Subcutaneous abdominal adipose tissue (tissue), 5 donors: ENCODE data around the gene SGMS1.
"Not testable (repeated sequence)": the region's sequence is repeated elsewhere in the genome, so short reads cannot be mapped to it uniquely, and the experiment has no call there.

Experiments used
- H3K27ac ChIP-seq: one replicate; pipeline ENCODE4 v1.7.0; 2013; ENCODE audit warnings: low read depth, mild to moderate bottlenecking, inconsistent platforms, low read length, moderate library complexity
- H3K27me3 ChIP-seq, 5 donors: one replicate each; pipeline ENCODE4 v1.7.0; 2013; ENCODE audit warnings: low read length in 5 of 5, inconsistent platforms in 1 of 5; ENCODE audit not compliant: control insufficient read depth in 5 of 5, insufficient read depth in 4 of 5
- H3K36me3 ChIP-seq, 5 donors: one replicate each; pipeline ENCODE4 v1.7.0; 2013; ENCODE audit warnings: low read length in 5 of 5; ENCODE audit not compliant: control insufficient read depth in 5 of 5, insufficient read depth in 5 of 5
- H3K4me1 ChIP-seq, 5 donors: one replicate each; pipeline ENCODE4 v1.7.0; 2013; ENCODE audit warnings: low read length in 5 of 5, mild to moderate bottlenecking in 3 of 5, moderate library complexity in 1 of 5; ENCODE audit not compliant: control insufficient read depth in 5 of 5, insufficient read depth in 5 of 5
- H3K4me3 ChIP-seq, 5 donors: one replicate each; pipeline ENCODE4 v1.7.0; 2013; ENCODE audit warnings: low read length in 5 of 5, low read depth in 1 of 5
- H3K9ac ChIP-seq, 5 donors: one replicate each; pipeline ENCODE4 v1.7.0; 2013; ENCODE audit warnings: low read length in 5 of 5, mild to moderate bottlenecking in 4 of 5, moderate library complexity in 3 of 5
- H3K9me3 ChIP-seq, 5 donors: one replicate each; pipeline ENCODE4 v1.7.0; 2013; ENCODE audit warnings: low read length in 5 of 5; ENCODE audit not compliant: control insufficient read depth in 5 of 5
- donor health status: healthy.
- donor health status: healthy.
- donor health status: healthy.
- donor health status: healthy.
- donor health status: healthy.

The SGMS1 gene

DNA sequence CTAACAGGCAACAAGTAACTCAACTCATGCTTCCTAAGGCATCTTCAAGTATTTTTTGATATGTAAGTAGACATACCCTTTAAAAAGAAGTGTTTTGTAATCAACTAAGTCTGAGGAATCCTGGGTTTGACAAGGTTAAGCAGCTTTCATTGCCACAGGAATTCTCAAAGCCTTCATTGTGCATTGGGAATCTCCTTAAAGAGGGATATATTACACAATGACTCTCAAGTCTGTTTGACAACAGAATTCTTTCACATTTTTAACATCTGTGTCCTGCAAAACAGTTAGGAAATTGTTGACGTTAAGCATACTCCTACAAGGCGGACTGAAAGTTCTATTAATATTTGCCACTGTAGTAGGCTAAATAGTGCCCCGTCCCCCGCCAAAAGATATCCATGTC is 71.4 kb downstream of the SGMS1 start:
- peaks cover 0 to 2% (median 0%) of the 10 kb centered on the region in 5 donors for H3K9me3 ChIP-seq
- H3K9ac ChIP-seq = no peak overlapping the region
- no peaks in the 10 kb centered on the region for H3K36me3 ChIP-seq
- no peaks in the 10 kb centered on the region for H3K27me3 ChIP-seq
- peaks cover 2 to 36% (median 31%) of the 10 kb centered on the region in 5 donors for H3K4me1 ChIP-seq
- H3K27ac ChIP-seq = no peak overlapping the region
- no peak overlapping the region for H3K4me3 ChIP-seq

DNA sequence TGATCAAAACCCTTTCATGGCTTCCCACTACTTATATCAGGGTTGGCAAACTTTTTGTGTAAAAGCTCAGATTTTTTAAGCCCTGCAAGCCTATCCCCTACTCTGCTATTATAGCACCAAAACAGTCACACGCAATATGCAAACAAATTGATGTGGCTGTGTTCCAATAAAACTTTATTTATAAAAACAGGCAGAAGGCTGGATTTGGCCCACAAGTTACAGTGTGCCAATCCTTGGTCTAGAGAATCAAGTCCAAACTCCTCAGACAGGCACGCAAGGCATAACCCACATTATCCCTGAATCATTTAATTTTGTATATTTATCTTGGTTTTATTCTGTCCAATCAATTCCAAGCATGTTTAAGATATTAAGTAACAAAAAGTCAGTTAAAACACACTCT is 71.9 kb downstream of the SGMS1 start:
- Histone ChIP-seq H3K36me3 (no peaks in the 10 kb centered on the region), H3K27me3 (no peaks in the 10 kb centered on the region), H3K9me3 (peaks cover 0 to 2% (median 0%) of the 10 kb centered on the region in 5 donors), H3K4me3 (no peak overlapping the region), H3K4me1 (peaks cover 2 to 36% (median 31%) of the 10 kb centered on the region in 5 donors), H3K9ac (no peak overlapping the region), H3K27ac (no peak overlapping the region)

DNA sequence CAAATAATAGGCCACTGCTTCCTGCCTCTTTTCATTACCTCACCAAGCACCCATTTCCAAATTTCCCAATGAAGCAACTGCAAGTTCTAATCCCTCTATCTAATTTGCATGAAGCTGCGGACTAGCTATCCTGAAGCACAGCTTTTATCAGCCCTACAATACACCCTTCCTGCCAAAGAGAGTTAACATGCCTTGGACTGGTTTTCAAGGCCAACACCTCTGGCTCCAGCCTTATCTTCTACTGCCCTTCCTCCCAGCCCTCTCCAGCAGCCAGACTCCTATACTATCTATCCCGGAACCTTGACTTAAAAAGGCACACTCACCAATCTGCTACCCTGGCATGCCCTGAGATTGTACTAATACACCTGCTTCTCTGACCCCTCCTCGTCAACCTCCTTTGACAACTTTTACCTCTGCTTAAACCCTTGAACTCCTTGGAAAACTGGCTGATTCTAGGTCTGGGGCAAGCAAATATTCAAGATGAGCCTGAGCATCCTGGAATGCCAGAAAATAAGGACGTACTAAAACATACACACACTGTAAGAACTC is 73.4 kb downstream of the SGMS1 start:
- Histone ChIP-seq H3K36me3 (no peaks in the 10 kb centered on the region), H3K27me3 (no peaks in the 10 kb centered on the region), H3K4me1 (peaks cover 2 to 24% (median 15%) of the 10 kb centered on the region in 5 donors), H3K27ac (no peak overlapping the region), H3K9me3 (peaks cover 0 to 2% (median 0%) of the 10 kb centered on the region in 5 donors), H3K4me3 (no peak overlapping the region), H3K9ac (no peak overlapping the region)

DNA sequence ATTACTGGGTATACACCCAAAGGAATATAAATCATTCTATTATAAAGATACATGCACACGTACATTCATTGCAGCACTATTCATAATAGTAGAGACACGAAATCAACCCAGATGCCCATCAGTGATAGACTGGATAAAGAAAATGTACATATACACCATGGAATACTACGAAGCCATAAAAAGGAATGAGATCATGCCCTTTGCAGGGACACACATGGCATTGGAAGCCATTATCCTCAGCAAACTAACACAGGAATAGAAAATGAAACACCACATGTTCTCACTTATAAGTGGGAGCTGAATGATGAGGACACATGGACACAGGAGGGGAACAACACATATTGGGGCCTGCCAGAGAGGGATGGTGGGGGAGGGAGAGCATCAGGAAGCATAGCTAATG is 74.6 kb downstream of the SGMS1 start:
- peaks cover 0 to 15% (median 6%) of the 10 kb centered on the region in 5 donors for H3K4me1 ChIP-seq

DNA sequence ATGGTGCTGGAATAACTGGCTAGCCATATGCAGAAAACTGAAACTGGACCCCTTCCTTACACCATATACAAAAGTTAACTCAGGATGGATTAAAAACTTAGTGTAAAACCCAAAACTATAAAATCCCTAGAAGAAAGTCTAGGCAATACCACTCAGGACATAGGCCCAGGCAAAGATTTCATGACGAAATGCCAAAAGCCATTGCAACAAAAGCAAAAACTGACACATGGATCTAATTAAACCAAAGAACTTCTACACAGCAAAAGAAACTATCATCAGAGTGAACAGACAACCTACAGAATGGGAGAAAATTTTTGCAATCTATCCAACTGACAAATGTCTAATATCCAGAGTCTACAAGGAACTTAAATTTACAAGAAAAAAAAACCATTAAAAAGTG is 75.3 kb downstream of the SGMS1 start:
- H3K4me3 ChIP-seq, H3K9me3 ChIP-seq, H3K27ac ChIP-seq, H3K27me3 ChIP-seq, H3K36me3 ChIP-seq, H3K9ac ChIP-seq: not testable (repeated sequence)
- peaks cover 0 to 15% (median 6%) of the 10 kb centered on the region in 5 donors for H3K4me1 ChIP-seq

More for the DNA sequence above, 74.6 kb downstream of the SGMS1 start:
- H3K9me3 ChIP-seq, H3K4me3 ChIP-seq, H3K27ac ChIP-seq, H3K36me3 ChIP-seq, H3K9ac ChIP-seq, H3K27me3 ChIP-seq: not testable (repeated sequence)

DNA sequence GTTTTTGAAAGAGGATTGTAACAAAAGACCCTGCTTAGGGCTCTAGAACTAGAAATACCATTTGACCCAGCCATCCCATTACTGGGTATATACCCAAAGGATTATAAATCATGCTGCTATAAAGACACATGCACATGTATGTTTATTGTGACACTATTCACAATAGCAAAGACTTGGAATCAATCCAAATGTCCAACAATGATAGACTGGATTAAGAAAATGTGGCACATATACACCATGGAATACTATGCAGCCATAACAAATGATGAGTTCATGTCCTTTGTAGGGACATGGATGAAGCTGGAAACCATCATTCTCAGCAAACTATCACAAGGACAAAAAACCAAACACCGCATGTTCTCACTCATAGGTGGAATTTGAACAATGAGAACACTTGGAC is 77.5 kb downstream of the SGMS1 start:
- not testable (repeated sequence) for H3K27me3 ChIP-seq, H3K9me3 ChIP-seq, H3K27ac ChIP-seq, H3K4me3 ChIP-seq, H3K36me3 ChIP-seq, H3K9ac ChIP-seq
- peaks cover 0 to 13% (median 3%) of the 10 kb centered on the region in 5 donors for H3K4me1 ChIP-seq

DNA sequence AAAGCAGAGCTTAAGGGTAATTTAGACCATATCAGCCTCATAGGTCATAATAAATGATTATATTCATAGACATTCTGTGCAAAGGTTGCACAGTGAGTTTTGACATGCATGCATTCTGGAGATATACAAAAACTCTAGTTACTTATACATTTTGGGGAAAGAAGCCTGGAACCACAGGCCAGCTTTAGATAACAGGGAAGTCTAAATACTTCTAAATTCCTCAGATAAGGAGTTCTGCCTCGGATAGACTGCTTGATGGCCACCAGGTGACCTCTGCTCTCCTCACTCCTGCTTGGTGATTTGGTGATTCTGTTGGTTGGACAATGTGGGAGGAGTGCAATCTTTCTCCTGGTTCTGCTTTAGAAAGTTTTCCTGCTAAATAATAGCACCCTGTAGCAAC is 77.9 kb downstream of the SGMS1 start:
- no peaks in the 10 kb centered on the region for H3K27me3 ChIP-seq
- no peak overlapping the region for H3K27ac ChIP-seq
- H3K9me3 ChIP-seq = peaks cover 0 to 2% (median 0%) of the 10 kb centered on the region in 5 donors
- H3K4me3 ChIP-seq = no peak overlapping the region
- peaks cover 0 to 13% (median 3%) of the 10 kb centered on the region in 5 donors for H3K4me1 ChIP-seq
- H3K9ac ChIP-seq = no peak overlapping the region
- no peaks in the 10 kb centered on the region for H3K36me3 ChIP-seq

DNA sequence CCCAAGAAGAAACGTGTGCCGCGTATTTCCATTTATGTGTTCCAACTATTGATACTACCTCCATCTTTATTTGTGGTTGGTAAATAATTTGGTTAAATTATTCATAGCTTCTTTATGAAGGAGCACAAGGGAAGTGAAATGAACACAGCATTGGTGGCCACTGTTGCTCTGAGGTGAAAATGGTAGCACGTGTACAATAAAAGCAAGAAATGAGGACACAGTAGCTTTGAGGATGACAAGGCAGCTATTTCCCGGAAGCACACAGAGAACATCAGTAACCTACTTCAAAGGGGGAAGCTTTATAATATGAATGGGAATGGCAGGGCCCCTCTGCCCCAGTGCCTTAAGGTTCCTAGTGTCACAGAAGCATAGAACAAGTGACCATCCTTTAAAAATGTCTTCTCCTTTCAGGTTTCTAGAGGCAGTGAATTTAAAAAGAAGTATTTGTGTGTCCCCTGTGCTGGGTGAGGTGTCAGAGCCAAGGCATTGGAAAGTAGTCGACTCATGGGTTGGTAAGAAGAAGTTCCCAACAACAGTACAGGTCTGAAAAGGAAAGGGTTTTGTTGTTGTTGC is 78.8 kb downstream of the SGMS1 start:
- Histone ChIP-seq H3K4me1 (peaks cover 0 to 8% (median 0%) of the 10 kb centered on the region in 5 donors), H3K9ac (no peak overlapping the region), H3K36me3 (no peaks in the 10 kb centered on the region), H3K4me3 (no peak overlapping the region), H3K9me3 (peaks cover 0 to 2% (median 0%) of the 10 kb centered on the region in 5 donors), H3K27ac (no peak overlapping the region), H3K27me3 (no peaks in the 10 kb centered on the region)

DNA sequence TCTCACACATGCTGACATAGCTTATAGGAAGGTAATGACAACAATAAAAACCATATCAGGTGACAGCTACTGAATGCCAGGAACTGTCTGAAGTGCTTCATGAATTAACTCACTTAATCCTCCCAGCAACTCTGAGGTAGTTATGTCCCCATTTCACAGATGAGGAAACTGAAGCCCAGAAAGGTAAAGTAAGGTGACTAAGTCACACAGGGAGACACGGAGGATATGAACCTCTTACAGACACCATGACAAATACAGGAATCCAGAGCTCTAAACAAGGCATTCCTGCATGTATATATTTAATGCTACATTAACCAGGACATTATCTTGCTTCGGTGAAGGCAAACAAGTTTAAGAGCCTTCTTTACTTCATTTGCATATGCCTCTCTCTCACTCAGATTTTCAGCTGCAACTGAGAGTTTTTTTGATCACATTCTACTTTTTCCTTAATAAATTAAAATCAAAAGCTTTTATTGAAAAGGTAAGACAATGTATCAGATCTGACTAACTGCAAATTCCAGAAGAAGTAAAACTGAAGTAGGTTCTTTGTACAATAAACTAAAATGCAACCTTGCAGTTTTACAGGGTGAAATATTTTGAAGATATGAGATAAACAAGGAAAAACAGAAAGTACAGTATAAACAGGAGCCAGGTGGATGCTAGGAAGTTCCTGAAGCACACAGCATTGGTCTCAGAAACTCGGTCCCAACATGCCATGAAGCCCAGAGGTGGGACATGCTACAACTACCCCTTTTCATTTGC is 79.5 kb downstream of the SGMS1 start:
- H3K9me3 ChIP-seq = peaks cover 0 to 2% (median 0%) of the 10 kb centered on the region in 5 donors
- no peaks in the 10 kb centered on the region for H3K36me3 ChIP-seq
- H3K27ac ChIP-seq = no peak overlapping the region
- H3K27me3 ChIP-seq = no peaks in the 10 kb centered on the region
- H3K4me3 ChIP-seq = no peak overlapping the region
- H3K4me1 ChIP-seq = peaks cover 0 to 7% (median 0%) of the 10 kb centered on the region in 5 donors
- H3K9ac ChIP-seq = no peak overlapping the region

DNA sequence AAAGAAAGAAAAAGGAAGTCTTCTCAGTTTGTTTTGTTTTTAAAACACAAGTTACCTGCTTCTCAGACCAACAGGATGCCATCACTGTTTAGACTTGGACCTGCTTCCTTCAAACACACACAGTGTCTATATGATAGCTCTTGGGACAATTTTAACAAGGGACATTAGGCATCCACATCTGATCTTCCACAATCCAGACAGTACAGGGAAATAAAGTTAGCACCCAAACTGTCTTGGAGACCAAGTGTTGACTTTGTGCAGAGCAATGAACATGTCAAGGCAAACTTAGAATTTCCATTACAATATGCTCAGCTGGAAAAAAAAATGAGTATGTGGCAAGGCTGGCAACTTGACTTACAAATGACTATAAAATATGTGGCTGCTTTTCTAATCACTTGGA is 80.9 kb downstream of the SGMS1 start:
- H3K4me3 ChIP-seq = no peak overlapping the region
- H3K27me3 ChIP-seq = no peaks in the 10 kb centered on the region
- H3K9me3 ChIP-seq = no peaks in the 10 kb centered on the region
- no peak overlapping the region for H3K9ac ChIP-seq
- H3K27ac ChIP-seq = no peak overlapping the region
- H3K4me1 ChIP-seq = peaks cover 0 to 15% (median 0%) of the 10 kb centered on the region in 5 donors
- H3K36me3 ChIP-seq = no peaks in the 10 kb centered on the region
